DOHH2 (cell line): Measurements from ENCODE around the gene BCAR1.

Experiments used
- EZH2phosphoT487 ChIP-seq: fragments of 200-600 bp; sonication (generic); IDR thresholded peaks from 2 replicates; pipeline ENCODE4 v1.6.1; 2017; ENCODE audit warnings: borderline replicate concordance, mild to moderate bottlenecking, antibody characterized with exemption, low read length, moderate library complexity, mixed read lengths
- TF ChIP-seq, protein P1 (sequence below): fragments of 200-600 bp; sonication (generic); IDR thresholded peaks from one replicate; pipeline ENCODE4 v1.5.1; 2014; ENCODE audit warnings: antibody characterized with exemption, mild to moderate bottlenecking, low read depth, low read length; ENCODE audit not compliant: poor library complexity, severe bottlenecking

DNA sequence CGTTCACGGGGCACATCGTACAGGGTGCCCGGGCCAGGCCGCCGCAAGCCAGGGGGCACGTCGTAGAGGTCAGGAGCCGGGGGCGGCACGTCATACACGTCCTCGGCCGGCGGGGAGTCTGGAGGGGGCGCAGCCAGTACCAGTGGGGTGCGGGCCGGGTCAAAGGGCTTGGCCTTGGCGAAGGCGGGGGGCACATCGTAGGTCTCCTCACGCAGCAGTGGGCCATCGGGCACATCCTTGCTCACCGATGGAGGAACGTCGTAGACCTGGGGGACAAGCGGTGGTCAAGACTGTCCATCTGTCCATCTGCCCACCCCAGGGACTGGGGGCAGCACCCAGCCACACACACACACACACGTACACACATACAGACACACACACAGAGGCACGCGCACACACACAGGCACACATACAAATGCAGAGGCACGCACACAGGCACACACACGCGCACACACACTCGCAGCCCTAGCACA lies 15.7 kb downstream of the BCAR1 start:
- TF ChIP-seq, protein P1, sequence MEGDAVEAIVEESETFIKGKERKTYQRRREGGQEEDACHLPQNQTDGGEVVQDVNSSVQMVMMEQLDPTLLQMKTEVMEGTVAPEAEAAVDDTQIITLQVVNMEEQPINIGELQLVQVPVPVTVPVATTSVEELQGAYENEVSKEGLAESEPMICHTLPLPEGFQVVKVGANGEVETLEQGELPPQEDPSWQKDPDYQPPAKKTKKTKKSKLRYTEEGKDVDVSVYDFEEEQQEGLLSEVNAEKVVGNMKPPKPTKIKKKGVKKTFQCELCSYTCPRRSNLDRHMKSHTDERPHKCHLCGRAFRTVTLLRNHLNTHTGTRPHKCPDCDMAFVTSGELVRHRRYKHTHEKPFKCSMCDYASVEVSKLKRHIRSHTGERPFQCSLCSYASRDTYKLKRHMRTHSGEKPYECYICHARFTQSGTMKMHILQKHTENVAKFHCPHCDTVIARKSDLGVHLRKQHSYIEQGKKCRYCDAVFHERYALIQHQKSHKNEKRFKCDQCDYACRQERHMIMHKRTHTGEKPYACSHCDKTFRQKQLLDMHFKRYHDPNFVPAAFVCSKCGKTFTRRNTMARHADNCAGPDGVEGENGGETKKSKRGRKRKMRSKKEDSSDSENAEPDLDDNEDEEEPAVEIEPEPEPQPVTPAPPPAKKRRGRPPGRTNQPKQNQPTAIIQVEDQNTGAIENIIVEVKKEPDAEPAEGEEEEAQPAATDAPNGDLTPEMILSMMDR: no peak
- no peak for TF ChIP-seq EZH2phosphoT487
